ENCODE data around the gene NTRK1.

NTRK1 gene

GRCh38 chr1:156826630-156827029, 34.0 kb upstream of the NTRK1 start:
- TF ChIP-seq, protein P1, sequence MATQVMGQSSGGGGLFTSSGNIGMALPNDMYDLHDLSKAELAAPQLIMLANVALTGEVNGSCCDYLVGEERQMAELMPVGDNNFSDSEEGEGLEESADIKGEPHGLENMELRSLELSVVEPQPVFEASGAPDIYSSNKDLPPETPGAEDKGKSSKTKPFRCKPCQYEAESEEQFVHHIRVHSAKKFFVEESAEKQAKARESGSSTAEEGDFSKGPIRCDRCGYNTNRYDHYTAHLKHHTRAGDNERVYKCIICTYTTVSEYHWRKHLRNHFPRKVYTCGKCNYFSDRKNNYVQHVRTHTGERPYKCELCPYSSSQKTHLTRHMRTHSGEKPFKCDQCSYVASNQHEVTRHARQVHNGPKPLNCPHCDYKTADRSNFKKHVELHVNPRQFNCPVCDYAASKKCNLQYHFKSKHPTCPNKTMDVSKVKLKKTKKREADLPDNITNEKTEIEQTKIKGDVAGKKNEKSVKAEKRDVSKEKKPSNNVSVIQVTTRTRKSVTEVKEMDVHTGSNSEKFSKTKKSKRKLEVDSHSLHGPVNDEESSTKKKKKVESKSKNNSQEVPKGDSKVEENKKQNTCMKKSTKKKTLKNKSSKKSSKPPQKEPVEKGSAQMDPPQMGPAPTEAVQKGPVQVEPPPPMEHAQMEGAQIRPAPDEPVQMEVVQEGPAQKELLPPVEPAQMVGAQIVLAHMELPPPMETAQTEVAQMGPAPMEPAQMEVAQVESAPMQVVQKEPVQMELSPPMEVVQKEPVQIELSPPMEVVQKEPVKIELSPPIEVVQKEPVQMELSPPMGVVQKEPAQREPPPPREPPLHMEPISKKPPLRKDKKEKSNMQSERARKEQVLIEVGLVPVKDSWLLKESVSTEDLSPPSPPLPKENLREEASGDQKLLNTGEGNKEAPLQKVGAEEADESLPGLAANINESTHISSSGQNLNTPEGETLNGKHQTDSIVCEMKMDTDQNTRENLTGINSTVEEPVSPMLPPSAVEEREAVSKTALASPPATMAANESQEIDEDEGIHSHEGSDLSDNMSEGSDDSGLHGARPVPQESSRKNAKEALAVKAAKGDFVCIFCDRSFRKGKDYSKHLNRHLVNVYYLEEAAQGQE (IDR thresholded peaks at IDR 0.05; ENCODE audit: insufficient replicate concordance, low read depth), result no peak
- TF ChIP-seq CTCF (IDR thresholded peaks at IDR 0.05; ENCODE audit: insufficient read depth, low read length) (no peak), POLR2AphosphoS5 (IDR thresholded peaks at IDR 0.05; ENCODE audit: low read depth) (no peak), GABPA (IDR thresholded peaks at IDR 0.05; ENCODE audit: low read depth) (no peak), SPI1 (IDR thresholded peaks at IDR 0.05; ENCODE audit: borderline replicate concordance, low read depth) (no peak)

DNA sequence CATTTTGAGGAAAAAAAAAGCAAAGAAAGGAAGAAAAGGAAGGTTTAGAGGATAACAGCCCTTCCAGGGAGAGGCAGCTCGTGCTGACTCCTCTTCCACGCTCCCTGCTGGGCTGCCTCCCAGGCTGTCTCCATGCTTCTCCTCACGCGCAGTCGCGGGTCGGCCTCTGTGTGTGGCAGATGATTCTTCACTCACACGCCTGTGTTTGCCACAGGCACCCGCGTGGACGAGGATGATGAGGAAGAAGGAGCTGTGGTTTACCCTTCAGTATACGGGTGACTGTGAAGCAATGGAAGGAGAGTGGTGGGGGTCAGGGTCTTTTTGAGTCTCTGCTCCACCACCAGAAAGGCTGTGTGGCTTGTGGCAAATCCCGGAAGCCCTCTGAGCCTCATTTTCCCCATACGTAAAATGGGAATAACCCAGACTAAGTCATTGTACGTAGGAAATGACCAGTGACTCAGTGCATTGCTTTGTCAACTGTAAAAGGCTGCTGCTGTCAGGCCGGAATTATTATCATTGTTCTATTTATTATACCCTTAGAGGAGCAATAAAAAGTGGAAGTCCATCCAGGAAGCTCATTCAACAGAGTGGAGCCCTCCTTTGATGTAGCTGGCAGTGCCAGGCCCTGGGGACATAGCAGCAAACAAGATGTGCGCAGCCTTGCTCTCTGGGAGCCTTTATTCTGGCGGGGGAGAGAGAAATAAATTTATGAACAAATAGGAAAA, 32.1 kb upstream of the NTRK1 start:
- no peak for TF ChIP-seq POLR2AphosphoS5 (IDR thresholded peaks at IDR 0.05; ENCODE audit: low read depth)
- TF ChIP-seq GABPA (IDR thresholded peaks at IDR 0.05; ENCODE audit: low read depth), result no peak
- no peak for TF ChIP-seq SPI1 (IDR thresholded peaks at IDR 0.05; ENCODE audit: borderline replicate concordance, low read depth)
- TF ChIP-seq, protein P1 (IDR thresholded peaks at IDR 0.05; ENCODE audit: insufficient replicate concordance, low read depth), result no peak
- no peak for TF ChIP-seq CTCF (IDR thresholded peaks at IDR 0.05; ENCODE audit: insufficient read depth, low read length)
- peaks cover 11% of the 10 kb centered on the region for H3K27me3 ChIP-seq (ENCODE audit: insufficient read depth, poor library complexity, severe bottlenecking)
- no peak overlapping the region for H3K4me3 ChIP-seq (replicated peaks; ENCODE audit: insufficient read depth, low read length)
- no peak overlapping the region for H3K27ac ChIP-seq (replicated peaks)
- DNase-seq (ENCODE audit: low read depth in 1 of 2, low spot score in 1 of 2), result no peak

More at GRCh38 chr1:156826630-156827029, 34.0 kb upstream of the NTRK1 start:
- Histone ChIP-seq H3K27ac (replicated peaks) (no peak overlapping the region), H3K27me3 (ENCODE audit: insufficient read depth, poor library complexity, severe bottlenecking) (peaks cover 9% of the 10 kb centered on the region), H3K4me3 (replicated peaks; ENCODE audit: insufficient read depth, low read length) (no peak overlapping the region)
- DNase-seq (ENCODE audit: low read depth in 1 of 2, low spot score in 1 of 2), result no peak

GRCh38 chr1:156832434-156832833, 28.2 kb upstream of the NTRK1 start:
- H3K27me3 ChIP-seq (ENCODE audit: insufficient read depth, poor library complexity, severe bottlenecking), result peaks cover 21% of the 10 kb centered on the region
- H3K4me3 ChIP-seq (replicated peaks; ENCODE audit: insufficient read depth, low read length), result no peak overlapping the region
- H3K27ac ChIP-seq (replicated peaks), result no peak overlapping the region
- no peak for DNase-seq (ENCODE audit: low read depth in 1 of 2, low spot score in 1 of 2)
- TF ChIP-seq, protein P1 (IDR thresholded peaks at IDR 0.05; ENCODE audit: insufficient replicate concordance, low read depth), result no peak
- TF ChIP-seq CTCF (IDR thresholded peaks at IDR 0.05; ENCODE audit: insufficient read depth, low read length) (no peak), SPI1 (IDR thresholded peaks at IDR 0.05; ENCODE audit: borderline replicate concordance, low read depth) (no peak), POLR2AphosphoS5 (IDR thresholded peaks at IDR 0.05; ENCODE audit: low read depth) (no peak), GABPA (IDR thresholded peaks at IDR 0.05; ENCODE audit: low read depth) (no peak)
